Fibroblast of lung (primary cell): ENCODE measurements around the gene CDK2.

Experiments
- EZH2 ChIP-seq: IDR thresholded peaks from 2 replicates; pipeline ENCODE4 v1.5.1; 2012; ENCODE audit warnings: low read length, control low read depth, mild to moderate bottlenecking; ENCODE audit errors: missing control alignments
- TF ChIP-seq, protein P1 (sequence below), 2 donors: IDR thresholded peaks in 1 of 2; conservative IDR thresholded peaks in 1 of 2; 1 replicate in 1 of 2; 2 replicates in 1 of 2; pipeline ENCODE4 v1.5.1; 2011 to 2012; ENCODE audit warnings: low read length in 2 of 2, control low read depth in 1 of 2, inconsistent platforms in 1 of 2, low read depth in 1 of 2, mild to moderate bottlenecking in 1 of 2

DNA sequence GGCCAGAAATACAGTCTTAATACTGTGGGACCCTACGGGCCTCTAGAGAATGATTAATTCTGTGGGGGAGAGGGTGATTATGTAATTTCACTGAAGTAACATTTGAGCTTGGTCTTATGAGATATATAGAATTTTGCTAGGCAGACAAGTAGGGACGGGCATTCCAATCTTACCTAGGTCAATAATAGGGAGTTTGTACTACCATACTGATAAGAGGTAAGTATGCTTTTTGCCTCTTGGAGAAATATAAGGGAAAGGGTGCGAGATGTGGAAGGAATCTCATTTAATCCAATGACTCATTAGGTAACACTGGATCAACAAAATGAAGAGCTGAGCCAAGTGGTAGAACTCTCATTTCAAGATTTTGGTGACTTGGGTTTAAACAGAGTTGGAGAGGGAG, 12.4 kb downstream of the CDK2 start:
- TF ChIP-seq, protein P1, sequence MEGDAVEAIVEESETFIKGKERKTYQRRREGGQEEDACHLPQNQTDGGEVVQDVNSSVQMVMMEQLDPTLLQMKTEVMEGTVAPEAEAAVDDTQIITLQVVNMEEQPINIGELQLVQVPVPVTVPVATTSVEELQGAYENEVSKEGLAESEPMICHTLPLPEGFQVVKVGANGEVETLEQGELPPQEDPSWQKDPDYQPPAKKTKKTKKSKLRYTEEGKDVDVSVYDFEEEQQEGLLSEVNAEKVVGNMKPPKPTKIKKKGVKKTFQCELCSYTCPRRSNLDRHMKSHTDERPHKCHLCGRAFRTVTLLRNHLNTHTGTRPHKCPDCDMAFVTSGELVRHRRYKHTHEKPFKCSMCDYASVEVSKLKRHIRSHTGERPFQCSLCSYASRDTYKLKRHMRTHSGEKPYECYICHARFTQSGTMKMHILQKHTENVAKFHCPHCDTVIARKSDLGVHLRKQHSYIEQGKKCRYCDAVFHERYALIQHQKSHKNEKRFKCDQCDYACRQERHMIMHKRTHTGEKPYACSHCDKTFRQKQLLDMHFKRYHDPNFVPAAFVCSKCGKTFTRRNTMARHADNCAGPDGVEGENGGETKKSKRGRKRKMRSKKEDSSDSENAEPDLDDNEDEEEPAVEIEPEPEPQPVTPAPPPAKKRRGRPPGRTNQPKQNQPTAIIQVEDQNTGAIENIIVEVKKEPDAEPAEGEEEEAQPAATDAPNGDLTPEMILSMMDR (conservative IDR thresholded peaks at IDR 0.05 in 1 of 2, IDR thresholded peaks at IDR 0.05 in 1 of 2; ENCODE audit: low read depth in 1 of 2, low read length in 2 of 2), result no peak
- TF ChIP-seq EZH2, result no peak
